ENCODE measurements around the gene EGLN1. TPM values are rescaled to one million over a fixed set of nuclear protein-coding genes. Genes with fewer than 3 reads are reported as not detected.

The EGLN1 gene
- total and polyA plus RNA-seq, 10 donors: 5.6 to 44.0 (median 37.2) TPM

DNA sequence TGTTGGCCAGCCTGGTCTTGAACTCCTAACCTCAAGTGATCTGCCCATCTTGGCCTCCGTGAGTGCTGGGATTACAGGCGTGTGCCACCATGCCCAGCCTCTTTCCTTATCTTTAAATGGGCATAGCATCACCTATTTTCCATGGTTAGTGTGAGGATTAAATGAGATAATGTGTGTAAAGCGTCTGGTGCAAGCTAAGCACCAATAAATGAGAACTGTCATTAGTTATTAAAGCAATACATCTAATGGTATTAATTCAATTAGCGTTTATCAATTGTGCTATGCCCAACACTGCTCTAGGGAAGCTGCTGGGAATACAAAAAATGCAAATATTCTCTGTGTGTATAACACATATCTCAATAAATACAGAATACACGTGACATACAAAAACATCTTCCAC, 94.5 kb downstream of the EGLN1 start:
- intact Hi-C loops (cut with DNase I; ENCODE audit: low total_unique reads): no loop called here
- no peak for TF ChIP-seq POLR2AphosphoS5 (IDR thresholded peaks at IDR 0.05)
- TF ChIP-seq, protein P1, sequence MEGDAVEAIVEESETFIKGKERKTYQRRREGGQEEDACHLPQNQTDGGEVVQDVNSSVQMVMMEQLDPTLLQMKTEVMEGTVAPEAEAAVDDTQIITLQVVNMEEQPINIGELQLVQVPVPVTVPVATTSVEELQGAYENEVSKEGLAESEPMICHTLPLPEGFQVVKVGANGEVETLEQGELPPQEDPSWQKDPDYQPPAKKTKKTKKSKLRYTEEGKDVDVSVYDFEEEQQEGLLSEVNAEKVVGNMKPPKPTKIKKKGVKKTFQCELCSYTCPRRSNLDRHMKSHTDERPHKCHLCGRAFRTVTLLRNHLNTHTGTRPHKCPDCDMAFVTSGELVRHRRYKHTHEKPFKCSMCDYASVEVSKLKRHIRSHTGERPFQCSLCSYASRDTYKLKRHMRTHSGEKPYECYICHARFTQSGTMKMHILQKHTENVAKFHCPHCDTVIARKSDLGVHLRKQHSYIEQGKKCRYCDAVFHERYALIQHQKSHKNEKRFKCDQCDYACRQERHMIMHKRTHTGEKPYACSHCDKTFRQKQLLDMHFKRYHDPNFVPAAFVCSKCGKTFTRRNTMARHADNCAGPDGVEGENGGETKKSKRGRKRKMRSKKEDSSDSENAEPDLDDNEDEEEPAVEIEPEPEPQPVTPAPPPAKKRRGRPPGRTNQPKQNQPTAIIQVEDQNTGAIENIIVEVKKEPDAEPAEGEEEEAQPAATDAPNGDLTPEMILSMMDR (IDR thresholded peaks at IDR 0.05 in 8 of 11, conservative IDR thresholded peaks at IDR 0.05 in 3 of 11): no peak
- Histone ChIP-seq H3K4me1 (peaks cover 0 to 14% (median 5%) of the 10 kb centered on the region in 6 donors), H3K9me3 (no peaks in the 10 kb centered on the region), H3K27me3 (replicated peaks in 1 of 7) (no peaks in the 10 kb centered on the region), H3K4me3 (no peak overlapping the region), H3K27ac (no peak overlapping the region), H3K36me3 (peaks cover 0 to 19% (median 2%) of the 10 kb centered on the region in 6 donors)
- 88 to 91% (median 89%) methylated on average over 5 of the region's 5 CpGs for WGBS, 5 donors
- DNase-seq: no peak

DNA sequence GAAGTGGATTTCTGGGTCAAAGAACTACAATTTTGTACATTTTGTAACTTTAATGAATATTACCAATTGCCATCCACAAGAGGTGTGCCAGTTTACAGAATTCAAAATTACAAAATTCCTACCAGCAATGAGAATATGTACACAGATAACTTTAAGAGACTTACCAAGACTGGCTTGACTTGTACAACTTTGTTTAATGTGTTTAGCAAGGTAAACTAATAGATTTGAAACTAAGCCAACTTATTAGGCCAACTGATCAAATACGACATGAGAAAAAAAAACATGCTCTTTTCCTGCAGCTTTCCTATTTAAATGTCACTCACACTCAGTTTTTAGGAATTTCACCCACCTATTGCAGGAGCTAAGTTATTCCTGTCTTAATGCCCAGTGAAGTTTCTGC, 95.8 kb downstream of the EGLN1 start:
- Histone ChIP-seq H3K27me3 (replicated peaks in 1 of 7) (no peaks in the 10 kb centered on the region), H3K9me3 (no peaks in the 10 kb centered on the region), H3K4me3 (no peak overlapping the region), H3K27ac (no peak overlapping the region), H3K4me1 (no peaks in the 10 kb centered on the region), H3K36me3 (peaks cover 0 to 6% (median 0%) of the 10 kb centered on the region in 6 donors)
- intact Hi-C loops (cut with DNase I; ENCODE audit: low total_unique reads): no loop called here
- TF ChIP-seq, protein P1 (IDR thresholded peaks at IDR 0.05 in 8 of 11, conservative IDR thresholded peaks at IDR 0.05 in 3 of 11): no peak
- TF ChIP-seq POLR2A (IDR thresholded peaks at IDR 0.05) (no peak), POLR2AphosphoS5 (IDR thresholded peaks at IDR 0.05) (no peak)
- 79 to 94% (median 83%) methylated on average over 1 of the region's 1 CpG for WGBS, 5 donors
- no peak for DNase-seq

DNA sequence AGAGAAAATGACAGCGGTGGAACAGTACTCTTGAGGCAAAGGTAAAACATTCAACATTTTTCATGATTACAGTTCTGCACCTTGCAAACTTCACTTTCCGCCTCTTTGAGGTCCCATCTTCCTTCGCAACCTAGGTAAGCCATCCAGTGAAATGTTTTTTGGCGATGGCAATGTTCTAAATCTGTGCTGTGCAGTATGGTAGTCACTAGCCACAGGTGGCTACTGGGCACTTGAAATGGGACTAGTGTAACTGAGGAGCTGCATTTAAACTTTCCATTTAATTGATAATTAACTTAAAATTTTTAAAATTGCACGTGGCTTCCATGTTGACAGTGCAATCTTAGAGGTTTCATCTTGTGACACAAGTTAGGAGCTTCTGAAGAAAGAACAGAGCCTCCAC, 97.4 kb downstream of the EGLN1 start:
- TF ChIP-seq, protein P1 (IDR thresholded peaks at IDR 0.05 in 8 of 11, conservative IDR thresholded peaks at IDR 0.05 in 3 of 11): no peak
- no peak for TF ChIP-seq POLR2A (IDR thresholded peaks at IDR 0.05)
- no peak for TF ChIP-seq POLR2AphosphoS5 (IDR thresholded peaks at IDR 0.05)
- no peak for DNase-seq
- no peaks in the 10 kb centered on the region for H3K27me3 ChIP-seq (replicated peaks in 1 of 7)
- H3K27ac ChIP-seq: no peak overlapping the region
- intact Hi-C loops (cut with DNase I; ENCODE audit: low total_unique reads): no loop called here
- no peak overlapping the region for H3K4me3 ChIP-seq
- no peaks in the 10 kb centered on the region for H3K4me1 ChIP-seq
- WGBS, 5 donors: 84 to 90% (median 88%) methylated on average over 5 of the region's 5 CpGs
- H3K9me3 ChIP-seq: no peaks in the 10 kb centered on the region
- H3K36me3 ChIP-seq: no peaks in the 10 kb centered on the region

DNA sequence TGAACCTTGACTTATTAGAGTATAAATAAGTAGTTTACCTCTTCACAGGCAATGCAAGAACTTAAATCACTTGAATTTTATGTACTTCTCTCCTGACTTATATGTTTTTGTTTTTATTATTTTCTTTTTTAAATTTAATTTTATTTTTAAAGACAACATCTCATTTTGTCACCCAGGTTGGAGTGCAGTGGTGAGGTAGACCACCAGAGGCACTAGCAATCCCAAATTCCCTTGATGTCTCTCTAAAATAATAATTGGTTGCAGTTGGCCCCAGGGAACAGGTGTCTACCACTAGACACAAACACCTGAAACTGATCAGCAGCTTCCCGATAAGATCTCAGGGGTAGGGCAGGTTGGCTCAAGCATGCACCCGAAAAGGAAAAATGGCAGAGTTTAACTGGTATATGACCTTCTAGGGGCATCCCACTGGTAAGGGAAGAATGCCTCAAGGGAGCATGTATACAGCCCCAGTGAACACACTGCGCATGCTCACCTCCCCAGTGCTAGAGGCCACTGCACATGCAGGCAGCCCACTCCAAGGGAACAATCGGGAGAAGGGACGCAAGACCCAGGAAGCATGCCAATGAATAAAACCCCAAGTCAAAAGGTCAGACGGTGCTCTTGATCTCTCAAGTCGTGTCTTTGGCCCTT, 99.1 kb downstream of the EGLN1 start:
- WGBS, 5 donors: 71 to 80% (median 78%) methylated on average over 7 of the region's 7 CpGs
- no peaks in the 10 kb centered on the region for H3K9me3 ChIP-seq
- TF ChIP-seq POLR2A (IDR thresholded peaks at IDR 0.05): no peak
- TF ChIP-seq, protein P1 (IDR thresholded peaks at IDR 0.05 in 8 of 11, conservative IDR thresholded peaks at IDR 0.05 in 3 of 11): no peak
- no peak overlapping the region for H3K4me3 ChIP-seq
- intact Hi-C loops (cut with DNase I; ENCODE audit: low total_unique reads): no loop called here
- H3K36me3 ChIP-seq: no peaks in the 10 kb centered on the region
- no peak overlapping the region for H3K27ac ChIP-seq
- no peak for DNase-seq
- H3K27me3 ChIP-seq (replicated peaks in 1 of 7): no peaks in the 10 kb centered on the region
- H3K4me1 ChIP-seq: no peaks in the 10 kb centered on the region

All from spleen (tissue), 11 donors.